Neural cell (in vitro differentiated cells): ENCODE results near the gene COLGALT1. TPM values are rescaled to one million over a fixed set of nuclear protein-coding genes. Genes with fewer than 3 reads are reported as not detected.

ENCODE experiments used
- H2AFZ ChIP-seq: fragments of 200-600, 300-800 bp; sonication (generic), shearing (Covaris generic); 2 replicates; pipeline ENCODE4 v1.6.0; 2014; ENCODE audit warnings: low read depth, mild to moderate bottlenecking, antibody characterized with exemption, low read length, moderate library complexity
- H3F3A ChIP-seq: fragments of 200-600 bp; shearing (Covaris generic); 2 replicates; pipeline ENCODE4 v1.6.1; 2016; ENCODE audit warnings: mild to moderate bottlenecking, moderate library complexity, mixed read lengths, antibody characterized with exemption, low read length; ENCODE audit not compliant: insufficient read depth, poor library complexity, severe bottlenecking
- H3K27ac ChIP-seq: fragments of 200-600, 300-800 bp; sonication (generic), shearing (Covaris generic); 2 replicates; pipeline ENCODE4 v1.5.1; 2014; ENCODE audit warnings: mild to moderate bottlenecking, low read length, moderate library complexity
- H3K27me3 ChIP-seq: fragments of 300-800, 200-600 bp; sonication (generic), shearing (Covaris generic); 2 replicates; pipeline ENCODE4 v1.6.0; 2014; ENCODE audit warnings: mild to moderate bottlenecking, low read depth, low read length, moderate library complexity; ENCODE audit not compliant: insufficient read depth
- H3K36me3 ChIP-seq: fragments of 300-800, 200-600 bp; sonication (generic), shearing (Covaris generic); 2 replicates; pipeline ENCODE4 v1.5.1; 2014; ENCODE audit warnings: mild to moderate bottlenecking, antibody characterized with exemption, low read length, moderate library complexity; ENCODE audit not compliant: insufficient read depth
- H3K4me2 ChIP-seq: fragments of 300-800, 200-600 bp; sonication (generic), shearing (Covaris generic); 2 replicates; pipeline ENCODE4 v1.6.0; 2014; ENCODE audit warnings: mild to moderate bottlenecking, low read length
- H3K4me3 ChIP-seq: fragments of 300-800, 200-600 bp; sonication (generic), shearing (Covaris generic); 2 replicates; pipeline ENCODE4 v1.5.1; 2014; ENCODE audit warnings: mild to moderate bottlenecking, low read length, moderate library complexity
- H3K79me2 ChIP-seq: fragments of 200-600 bp; shearing (Covaris generic); replicated peaks from 2 replicates; pipeline ENCODE4 v1.6.0; 2014; ENCODE audit warnings: mild to moderate bottlenecking, low read length, moderate library complexity; ENCODE audit not compliant: insufficient read depth
- H3K9ac ChIP-seq: fragments of 300-800, 200-600 bp; sonication (generic), shearing (Covaris generic); 2 replicates; pipeline ENCODE4 v1.6.1; 2016; ENCODE audit warnings: mild to moderate bottlenecking, low read length, mixed read lengths
- H3K9me2 ChIP-seq: fragments of 200-600 bp; shearing (Covaris generic); 2 replicates; pipeline ENCODE4 v1.6.1; 2016; ENCODE audit warnings: mild to moderate bottlenecking, low read length, mixed read lengths; ENCODE audit not compliant: insufficient read depth
- H3K9me3 ChIP-seq: fragments of 200-600, 300-800 bp; sonication (generic), shearing (Covaris generic); 2 replicates; pipeline ENCODE4 v1.6.1; 2016; ENCODE audit warnings: mild to moderate bottlenecking, mixed run types, low read length, moderate library complexity, mixed read lengths
- H4K20me1 ChIP-seq: fragments of 200-600 bp; shearing (Covaris generic); 2 replicates; pipeline ENCODE4 v1.6.1; 2016; ENCODE audit warnings: mild to moderate bottlenecking, mixed run types; ENCODE audit not compliant: insufficient read depth
- EP300 ChIP-seq: fragments of 450-650 bp; conservative IDR thresholded peaks from 2 replicates; pipeline ENCODE4 v1.6.1; 2014; ENCODE audit warnings: antibody characterized with exemption, mild to moderate bottlenecking, moderate library complexity; ENCODE audit not compliant: poor library complexity, severe bottlenecking
- EZH2 ChIP-seq: fragments of 200-600, 300-800 bp; shearing (Covaris generic), sonication (generic); IDR thresholded peaks from 2 replicates; pipeline ENCODE4 v1.6.1; 2014; ENCODE audit warnings: antibody characterized with exemption, low read length, borderline replicate concordance, mild to moderate bottlenecking; ENCODE audit not compliant: insufficient read depth, poor library complexity, severe bottlenecking
- MXI1 ChIP-seq: fragments of 450-650 bp; conservative IDR thresholded peaks from 2 replicates; pipeline ENCODE4 v1.6.1; 2014; ENCODE audit warnings: antibody characterized with exemption, mild to moderate bottlenecking; ENCODE audit not compliant: poor library complexity, severe bottlenecking
- POLR2AphosphoS5 ChIP-seq: IDR thresholded peaks from 2 replicates; pipeline ENCODE4 v1.6.1; 2012
- RAD21 ChIP-seq: fragments of 450-650 bp; conservative IDR thresholded peaks from 2 replicates; pipeline ENCODE4 v1.6.1; 2014; ENCODE audit warnings: antibody characterized with exemption, mild to moderate bottlenecking, moderate library complexity
- SMC3 ChIP-seq: fragments of 450-650 bp; conservative IDR thresholded peaks from 2 replicates; pipeline ENCODE4 v1.6.1; 2014; ENCODE audit warnings: antibody characterized with exemption, mild to moderate bottlenecking, moderate library complexity; ENCODE audit not compliant: poor library complexity
- TAF1 ChIP-seq: IDR thresholded peaks from 2 replicates; pipeline ENCODE4 v1.6.1; 2012; ENCODE audit warnings: low read depth
- polyA plus RNA-seq: library from polyadenylated mRNA; depleted of rRNA; stranded (reverse); fragments of >200 nt; gene quantifications from 2 replicates; pipeline ENCODE4 v1.2.3, GENCODE V29; 2014
- TF ChIP-seq, protein P1 (sequence below): fragments of 450-650 bp; IDR thresholded peaks from 2 replicates; pipeline ENCODE4 v1.5.1; 2014; ENCODE audit warnings: antibody characterized with exemption, mild to moderate bottlenecking, moderate library complexity; ENCODE audit not compliant: poor library complexity, severe bottlenecking
- TF ChIP-seq, protein P2 (sequence below): IDR thresholded peaks from 2 replicates; pipeline ENCODE4 v1.6.1; 2012; ENCODE audit warnings: borderline replicate concordance

The COLGALT1 gene
- polyA plus RNA-seq, 1 donor from 2014 or later: 18.8 TPM

GRCh38 chr19:17606590-17607185 lies 51.2 kb downstream of the COLGALT1 start:
- Histone ChIP-seq H3K9me2 (no peaks in the 10 kb centered on the region), H3K27ac (no peak overlapping the region), H3K9me3 (no peaks in the 10 kb centered on the region), H3K4me3 (peak overlapping the region; percentile 68), H4K20me1 (no peaks in the 10 kb centered on the region), H2AFZ (no peak overlapping the region), H3K4me2 (no peak overlapping the region), H3K36me3 (no peaks in the 10 kb centered on the region), H3K79me2 (no peaks in the 10 kb centered on the region), H3K9ac (peak overlapping the region; percentile 41), H3F3A (no peaks in the 10 kb centered on the region), H3K27me3 (no peaks in the 10 kb centered on the region)
- no peak for TF ChIP-seq EP300
- no peak for TF ChIP-seq EZH2
- no peak for TF ChIP-seq SMC3
- TF ChIP-seq POLR2AphosphoS5: no peak

DNA sequence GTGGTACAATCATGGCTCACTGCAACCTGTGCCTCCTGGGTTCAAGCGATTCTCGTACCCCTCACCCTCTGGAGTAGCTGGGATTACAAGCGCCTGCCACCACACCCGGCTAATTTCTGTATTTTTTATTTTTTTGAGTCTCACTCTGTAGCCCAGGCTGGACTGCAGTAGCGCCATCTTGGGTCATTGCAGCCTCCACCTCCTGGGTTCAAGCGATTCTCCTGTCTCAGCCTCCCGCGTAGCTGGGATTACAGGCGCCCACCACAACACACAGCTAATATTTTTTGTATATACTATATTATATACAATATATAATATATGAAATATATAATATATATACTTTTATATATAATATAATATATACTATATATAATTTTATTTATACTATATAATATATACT lies 52.5 kb downstream of the COLGALT1 start:
- H3K4me3 ChIP-seq: no peak overlapping the region
- no peak overlapping the region for H2AFZ ChIP-seq
- no peak for TF ChIP-seq SMC3
- no peak for TF ChIP-seq TAF1
- no peak for TF ChIP-seq EP300
- no peak for TF ChIP-seq EZH2
- no peak for TF ChIP-seq MXI1
- no peak for TF ChIP-seq POLR2AphosphoS5
- TF ChIP-seq RAD21: no peak
- TF ChIP-seq, protein P1, sequence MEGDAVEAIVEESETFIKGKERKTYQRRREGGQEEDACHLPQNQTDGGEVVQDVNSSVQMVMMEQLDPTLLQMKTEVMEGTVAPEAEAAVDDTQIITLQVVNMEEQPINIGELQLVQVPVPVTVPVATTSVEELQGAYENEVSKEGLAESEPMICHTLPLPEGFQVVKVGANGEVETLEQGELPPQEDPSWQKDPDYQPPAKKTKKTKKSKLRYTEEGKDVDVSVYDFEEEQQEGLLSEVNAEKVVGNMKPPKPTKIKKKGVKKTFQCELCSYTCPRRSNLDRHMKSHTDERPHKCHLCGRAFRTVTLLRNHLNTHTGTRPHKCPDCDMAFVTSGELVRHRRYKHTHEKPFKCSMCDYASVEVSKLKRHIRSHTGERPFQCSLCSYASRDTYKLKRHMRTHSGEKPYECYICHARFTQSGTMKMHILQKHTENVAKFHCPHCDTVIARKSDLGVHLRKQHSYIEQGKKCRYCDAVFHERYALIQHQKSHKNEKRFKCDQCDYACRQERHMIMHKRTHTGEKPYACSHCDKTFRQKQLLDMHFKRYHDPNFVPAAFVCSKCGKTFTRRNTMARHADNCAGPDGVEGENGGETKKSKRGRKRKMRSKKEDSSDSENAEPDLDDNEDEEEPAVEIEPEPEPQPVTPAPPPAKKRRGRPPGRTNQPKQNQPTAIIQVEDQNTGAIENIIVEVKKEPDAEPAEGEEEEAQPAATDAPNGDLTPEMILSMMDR: no peak
- TF ChIP-seq, protein P2, sequence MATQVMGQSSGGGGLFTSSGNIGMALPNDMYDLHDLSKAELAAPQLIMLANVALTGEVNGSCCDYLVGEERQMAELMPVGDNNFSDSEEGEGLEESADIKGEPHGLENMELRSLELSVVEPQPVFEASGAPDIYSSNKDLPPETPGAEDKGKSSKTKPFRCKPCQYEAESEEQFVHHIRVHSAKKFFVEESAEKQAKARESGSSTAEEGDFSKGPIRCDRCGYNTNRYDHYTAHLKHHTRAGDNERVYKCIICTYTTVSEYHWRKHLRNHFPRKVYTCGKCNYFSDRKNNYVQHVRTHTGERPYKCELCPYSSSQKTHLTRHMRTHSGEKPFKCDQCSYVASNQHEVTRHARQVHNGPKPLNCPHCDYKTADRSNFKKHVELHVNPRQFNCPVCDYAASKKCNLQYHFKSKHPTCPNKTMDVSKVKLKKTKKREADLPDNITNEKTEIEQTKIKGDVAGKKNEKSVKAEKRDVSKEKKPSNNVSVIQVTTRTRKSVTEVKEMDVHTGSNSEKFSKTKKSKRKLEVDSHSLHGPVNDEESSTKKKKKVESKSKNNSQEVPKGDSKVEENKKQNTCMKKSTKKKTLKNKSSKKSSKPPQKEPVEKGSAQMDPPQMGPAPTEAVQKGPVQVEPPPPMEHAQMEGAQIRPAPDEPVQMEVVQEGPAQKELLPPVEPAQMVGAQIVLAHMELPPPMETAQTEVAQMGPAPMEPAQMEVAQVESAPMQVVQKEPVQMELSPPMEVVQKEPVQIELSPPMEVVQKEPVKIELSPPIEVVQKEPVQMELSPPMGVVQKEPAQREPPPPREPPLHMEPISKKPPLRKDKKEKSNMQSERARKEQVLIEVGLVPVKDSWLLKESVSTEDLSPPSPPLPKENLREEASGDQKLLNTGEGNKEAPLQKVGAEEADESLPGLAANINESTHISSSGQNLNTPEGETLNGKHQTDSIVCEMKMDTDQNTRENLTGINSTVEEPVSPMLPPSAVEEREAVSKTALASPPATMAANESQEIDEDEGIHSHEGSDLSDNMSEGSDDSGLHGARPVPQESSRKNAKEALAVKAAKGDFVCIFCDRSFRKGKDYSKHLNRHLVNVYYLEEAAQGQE: no peak
- no peak overlapping the region for H3K9ac ChIP-seq
- no peak overlapping the region for H3K4me2 ChIP-seq
- H3K36me3 ChIP-seq: no peaks in the 10 kb centered on the region
- no peaks in the 10 kb centered on the region for H3K79me2 ChIP-seq
- no peaks in the 10 kb centered on the region for H3F3A ChIP-seq
- H3K27ac ChIP-seq: no peak overlapping the region
- no peaks in the 10 kb centered on the region for H3K27me3 ChIP-seq
- H3K9me2 ChIP-seq: no peaks in the 10 kb centered on the region
- H3K9me3 ChIP-seq: no peaks in the 10 kb centered on the region
- H4K20me1 ChIP-seq: no peaks in the 10 kb centered on the region
